ENCODE data around the gene ANO4. TPM values are rescaled to one million over a fixed set of nuclear protein-coding genes. Genes with fewer than 3 reads are reported as not detected.

The ANO4 gene
- total and polyA plus RNA-seq, 2 of the 8 experiments (the other 6 are each of a cell fraction or from before 2014, with no cell fraction given) = 1.1 to 3.4 TPM

DNA sequence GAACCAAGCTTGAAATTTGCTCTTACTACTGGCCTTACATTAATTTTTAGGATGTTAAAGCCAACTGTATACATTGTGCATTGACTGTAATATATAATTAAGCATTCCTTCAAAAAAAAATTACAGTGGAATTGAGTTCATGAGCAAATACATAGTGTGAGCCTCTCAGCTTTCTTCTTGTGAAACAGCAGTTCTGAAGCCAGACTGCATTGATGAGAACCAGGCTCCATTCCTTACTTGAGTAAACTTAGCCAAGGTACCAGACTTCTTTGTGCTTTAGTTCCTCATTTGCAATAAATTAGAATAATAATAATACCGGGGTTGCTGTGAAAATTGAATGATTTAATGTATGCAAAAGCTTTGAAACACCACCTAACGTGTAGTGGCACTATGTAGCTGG lies 169.5 kb downstream of the ANO4 start:
- Histone ChIP-seq H3K4ac (replicated peaks; ENCODE audit: insufficient read length, low read depth, low read length) (no peak overlapping the region), H4K8ac (ENCODE audit: extremely low read depth, insufficient read depth, low read length) (no peak overlapping the region), H2AK5ac (ENCODE audit: low read depth, low read length) (no peak overlapping the region), H3K23ac (ENCODE audit: insufficient read length) (no peak overlapping the region), H3K36me3 (ENCODE audit: control insufficient read depth in 2 of 4, insufficient read depth in 4 of 4, low read length in 3 of 4) (no peaks in the 10 kb centered on the region; a peak in 1 of 8 replicates), H2BK5ac (ENCODE audit: low read depth, low read length) (no peak overlapping the region), H2AFZ (ENCODE audit: low read length) (no peak overlapping the region), H3K9me3 (ENCODE audit: insufficient read depth in 2 of 2, low read depth in 1 of 2, low read length in 1 of 2) (no peaks in the 10 kb centered on the region; a peak in 1 of 4 replicates), H3K56ac (replicated peaks; ENCODE audit: insufficient read length, low read depth, low read length) (no peak overlapping the region), H3K79me2 (ENCODE audit: control insufficient read depth in 1 of 2, insufficient read depth in 2 of 2, low read length in 2 of 2) (no peaks in the 10 kb centered on the region), H3K27ac (ENCODE audit: low read depth, low read length) (no peak overlapping the region), H3K4me2 (ENCODE audit: insufficient read depth in 1 of 2, low read depth in 2 of 2, low read length in 2 of 2) (no peak overlapping the region), H2BK15ac (ENCODE audit: low read length) (no peak overlapping the region), H3K23me2 (ENCODE audit: low read depth, low read length) (no peaks in the 10 kb centered on the region), H4K91ac (replicated peaks; ENCODE audit: insufficient read length, low read length) (no peak overlapping the region), H4K5ac (ENCODE audit: insufficient read length, low read depth, low read length) (no peak overlapping the region), H3K4me3 (ENCODE audit: extremely low read depth in 1 of 4, insufficient read depth in 2 of 4, low read depth in 3 of 4, low read length in 4 of 4) (no peak overlapping the region), H4K20me1 (replicated peaks in 1 of 2; ENCODE audit: control insufficient read depth in 1 of 2, insufficient read depth in 2 of 2, low read length in 2 of 2) (no peaks in the 10 kb centered on the region), H2BK120ac (replicated peaks; ENCODE audit: low read depth, low read length) (no peak overlapping the region), H2BK12ac (ENCODE audit: low read depth, low read length) (no peak overlapping the region), H2BK20ac (ENCODE audit: low read length) (no peak overlapping the region), H3K9ac (replicated peaks in 1 of 4; ENCODE audit: extremely low read depth in 1 of 4, low read depth in 3 of 4, low read length in 3 of 4) (no peak overlapping the region), H3K27me3 (replicated peaks in 1 of 4; ENCODE audit: control insufficient read depth in 3 of 4, extremely low read depth in 1 of 4, insufficient read depth in 3 of 4, low read length in 3 of 4) (no peaks in the 10 kb centered on the region; a peak in 1 of 7 replicates), H3K4me1 (replicated peaks in 1 of 4; ENCODE audit: control insufficient read depth in 3 of 4, insufficient read depth in 4 of 4, low read length in 3 of 4) (peaks cover 0 to 8% (median 4%) of the 10 kb centered on the region in 4 experiments; a peak in 2 of 7 replicates), H3K79me1 (ENCODE audit: low read depth, low read length) (no peaks in the 10 kb centered on the region), H3K18ac (ENCODE audit: extremely low read depth, low read length) (no peak overlapping the region), H3K14ac (ENCODE audit: insufficient read length) (no peak overlapping the region)
- DNase-seq (ENCODE audit: low read depth in 1 of 2, low spot score in 2 of 2) (no peak), FAIRE-seq (no peak)
- TF ChIP-seq, protein P1, sequence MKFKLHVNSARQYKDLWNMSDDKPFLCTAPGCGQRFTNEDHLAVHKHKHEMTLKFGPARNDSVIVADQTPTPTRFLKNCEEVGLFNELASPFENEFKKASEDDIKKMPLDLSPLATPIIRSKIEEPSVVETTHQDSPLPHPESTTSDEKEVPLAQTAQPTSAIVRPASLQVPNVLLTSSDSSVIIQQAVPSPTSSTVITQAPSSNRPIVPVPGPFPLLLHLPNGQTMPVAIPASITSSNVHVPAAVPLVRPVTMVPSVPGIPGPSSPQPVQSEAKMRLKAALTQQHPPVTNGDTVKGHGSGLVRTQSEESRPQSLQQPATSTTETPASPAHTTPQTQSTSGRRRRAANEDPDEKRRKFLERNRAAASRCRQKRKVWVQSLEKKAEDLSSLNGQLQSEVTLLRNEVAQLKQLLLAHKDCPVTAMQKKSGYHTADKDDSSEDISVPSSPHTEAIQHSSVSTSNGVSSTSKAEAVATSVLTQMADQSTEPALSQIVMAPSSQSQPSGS (IDR thresholded peaks at IDR 0.05; ENCODE audit: low read length) = no peak
- no peak for TF ChIP-seq HDAC2 (IDR thresholded peaks at IDR 0.05; ENCODE audit: borderline replicate concordance in 1 of 2, low read depth in 2 of 2, low read length in 2 of 2)
- TF ChIP-seq SP2 (IDR thresholded peaks at IDR 0.05; ENCODE audit: low read length) = no peak
- TF ChIP-seq CHD2 (IDR thresholded peaks at IDR 0.05; ENCODE audit: low read length) = no peak
- TF ChIP-seq TBP (IDR thresholded peaks at IDR 0.05; ENCODE audit: low read depth, low read length) = no peak
- TF ChIP-seq, protein P2, sequence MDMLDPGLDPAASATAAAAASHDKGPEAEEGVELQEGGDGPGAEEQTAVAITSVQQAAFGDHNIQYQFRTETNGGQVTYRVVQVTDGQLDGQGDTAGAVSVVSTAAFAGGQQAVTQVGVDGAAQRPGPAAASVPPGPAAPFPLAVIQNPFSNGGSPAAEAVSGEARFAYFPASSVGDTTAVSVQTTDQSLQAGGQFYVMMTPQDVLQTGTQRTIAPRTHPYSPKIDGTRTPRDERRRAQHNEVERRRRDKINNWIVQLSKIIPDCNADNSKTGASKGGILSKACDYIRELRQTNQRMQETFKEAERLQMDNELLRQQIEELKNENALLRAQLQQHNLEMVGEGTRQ (IDR thresholded peaks at IDR 0.05; ENCODE audit: low read length) = no peak
- TF ChIP-seq MAFK (IDR thresholded peaks at IDR 0.05; ENCODE audit: low read depth, low read length) = no peak
- CTCF ChIA-PET (ENCODE audit: partially characterized antibody) = interaction anchor here (1.4 to 1.9 kb wide), 2 partner anchors 9 to 23 kb away, joined by 5 to 8 read pairs; no protein-coding TSS in a partner anchor
- 29% methylated on average over 2 of the region's 2 CpGs; no CpG with 5 or more reads in 1 of the 2 experiments for WGBS, 2 experiments (ENCODE audit: extremely low coverage in 1 of 2, insufficient coverage in 1 of 2, insufficient read length in 1 of 2, insufficient replicate concordance in 2 of 2, low coverage in 1 of 2, low lambda C conversion rate in 2 of 2, missing lambda C conversion rate in 1 of 2)
- POLR2A ChIA-PET (ENCODE audit: partially characterized antibody) = interaction anchor here (1.1 kb wide), 1 partner anchor 8 kb away, joined by 3 read pairs; no protein-coding TSS in a partner anchor
